ENCODE data around the gene TMBIM1.

- TF ChIP-seq CTCF (IDR thresholded peaks at IDR 0.05) = no peak
- TF ChIP-seq POLR2A (IDR thresholded peaks at IDR 0.05) = no peak
Observed at GRCh38 chr2:218340656-218341055, 48.4 kb upstream of the TMBIM1 start.
